ENCODE measurements around the gene KIF11. TPM values are rescaled to one million over a fixed set of nuclear protein-coding genes. Genes with fewer than 3 reads are reported as not detected.
A peak's percentile ranks its signal among the peaks of the same experiment; 100 is the strongest.

The KIF11 gene
- total RNA-seq, 1 donor from 2014 or later = 70.8 TPM

DNA sequence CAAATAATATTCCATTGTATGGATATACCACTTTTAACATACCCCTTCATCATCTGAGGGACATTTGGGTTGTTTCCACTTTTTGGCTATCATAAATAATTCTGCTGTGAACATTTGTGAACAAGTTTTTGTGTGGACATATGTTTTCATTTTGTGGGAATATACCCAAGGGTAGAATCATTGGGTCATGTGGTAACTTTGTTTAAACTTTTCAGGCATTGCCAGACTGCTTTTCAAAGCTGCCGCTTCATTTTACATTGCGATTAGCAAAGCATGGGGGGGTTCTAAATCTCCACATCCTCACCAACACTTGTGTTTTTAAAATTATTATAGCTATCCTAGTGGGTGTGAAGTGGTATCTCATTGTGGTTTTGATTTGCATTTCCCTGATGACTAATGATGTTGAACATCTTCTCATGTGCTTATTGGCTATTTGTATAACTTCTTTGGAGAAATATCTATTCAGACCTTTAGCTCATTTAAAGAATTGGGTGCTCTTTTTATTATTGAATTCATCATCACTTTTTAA is 88.4 kb downstream of the KIF11 start:
- TF ChIP-seq, protein P1, sequence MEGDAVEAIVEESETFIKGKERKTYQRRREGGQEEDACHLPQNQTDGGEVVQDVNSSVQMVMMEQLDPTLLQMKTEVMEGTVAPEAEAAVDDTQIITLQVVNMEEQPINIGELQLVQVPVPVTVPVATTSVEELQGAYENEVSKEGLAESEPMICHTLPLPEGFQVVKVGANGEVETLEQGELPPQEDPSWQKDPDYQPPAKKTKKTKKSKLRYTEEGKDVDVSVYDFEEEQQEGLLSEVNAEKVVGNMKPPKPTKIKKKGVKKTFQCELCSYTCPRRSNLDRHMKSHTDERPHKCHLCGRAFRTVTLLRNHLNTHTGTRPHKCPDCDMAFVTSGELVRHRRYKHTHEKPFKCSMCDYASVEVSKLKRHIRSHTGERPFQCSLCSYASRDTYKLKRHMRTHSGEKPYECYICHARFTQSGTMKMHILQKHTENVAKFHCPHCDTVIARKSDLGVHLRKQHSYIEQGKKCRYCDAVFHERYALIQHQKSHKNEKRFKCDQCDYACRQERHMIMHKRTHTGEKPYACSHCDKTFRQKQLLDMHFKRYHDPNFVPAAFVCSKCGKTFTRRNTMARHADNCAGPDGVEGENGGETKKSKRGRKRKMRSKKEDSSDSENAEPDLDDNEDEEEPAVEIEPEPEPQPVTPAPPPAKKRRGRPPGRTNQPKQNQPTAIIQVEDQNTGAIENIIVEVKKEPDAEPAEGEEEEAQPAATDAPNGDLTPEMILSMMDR (conservative IDR thresholded peaks at IDR 0.05) = no peak
- Mint-ChIP-seq H3K27ac (ENCODE audit: unreplicated experiment) (no peak overlapping the region), H3K27me3 (ENCODE audit: low read depth) (peaks cover 57% of the 10 kb centered on the region), H3K36me3 (ENCODE audit: low read depth) (peaks cover 3% of the 10 kb centered on the region), H3K9me3 (peaks cover 10% of the 10 kb centered on the region), H3K4me3 (no peak overlapping the region), H3K4me1 (no peaks in the 10 kb centered on the region)
- no peak for DNase-seq (ENCODE audit: low read depth, low spot score)

DNA sequence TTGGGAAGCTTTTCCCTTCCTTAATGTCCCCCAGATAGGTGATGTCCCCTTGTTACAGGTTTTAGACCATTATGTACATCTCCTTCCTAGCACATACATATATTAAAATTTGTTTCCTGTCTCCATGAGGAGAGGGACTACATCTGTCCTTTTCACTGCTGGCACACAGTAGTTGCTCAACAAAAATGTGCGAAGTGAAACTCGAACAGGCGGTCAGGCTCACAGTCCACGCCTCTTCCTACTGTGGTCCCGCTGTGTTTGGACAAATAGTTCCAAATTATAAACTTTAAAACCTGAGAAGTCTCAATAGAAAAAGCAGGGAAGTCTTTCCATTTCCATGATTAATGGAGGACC is 95.6 kb downstream of the KIF11 start:
- H3K4me1 Mint-ChIP-seq = peaks cover 19% of the 10 kb centered on the region
- H3K4me3 Mint-ChIP-seq = peak overlapping the region; percentile 83
- DNase-seq (ENCODE audit: low read depth, low spot score) = no peak
- no peak overlapping the region for H3K27ac Mint-ChIP-seq (ENCODE audit: unreplicated experiment)
- H3K27me3 Mint-ChIP-seq (ENCODE audit: low read depth) = peaks cover 89% of the 10 kb centered on the region
- peaks cover 2% of the 10 kb centered on the region for H3K9me3 Mint-ChIP-seq
- peaks cover 6% of the 10 kb centered on the region for H3K36me3 Mint-ChIP-seq (ENCODE audit: low read depth)
- TF ChIP-seq, protein P1 (conservative IDR thresholded peaks at IDR 0.05) = no peak

DNA sequence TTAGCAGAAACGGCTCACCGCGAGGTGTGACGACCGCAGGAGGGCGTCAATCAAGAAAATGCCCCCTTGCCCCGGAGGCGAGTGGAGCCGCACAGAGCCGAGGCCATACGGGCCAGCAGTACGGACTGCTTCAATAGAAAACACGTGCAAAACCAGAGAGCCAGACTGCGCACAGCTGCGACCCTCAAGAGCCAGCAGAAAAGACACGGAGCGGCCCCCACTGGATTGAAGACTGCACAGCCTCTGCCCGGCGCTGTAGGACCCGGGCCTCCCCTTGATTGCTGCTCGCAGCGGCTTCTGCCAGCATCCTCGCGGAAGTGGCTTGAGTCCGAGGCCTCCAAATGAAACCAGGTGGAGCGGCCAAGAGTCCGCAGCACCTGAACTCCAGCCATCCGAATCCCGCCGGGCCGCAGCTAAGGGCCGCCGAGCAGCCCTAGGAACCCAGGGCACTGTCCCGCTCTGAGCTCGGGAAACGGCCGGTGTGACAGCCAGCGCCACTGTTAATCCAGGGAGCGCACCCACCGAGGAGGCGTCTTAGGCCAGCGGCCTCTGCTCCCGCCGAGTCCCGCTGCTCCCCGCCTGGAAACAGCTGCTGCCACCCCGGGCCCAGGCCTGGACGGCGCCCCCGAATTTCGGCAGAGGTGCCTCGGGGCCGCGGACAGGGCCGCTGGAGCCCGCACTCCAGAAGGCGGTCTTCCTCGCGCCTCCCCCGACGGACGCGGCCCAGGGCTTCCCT is 96.2 kb downstream of the KIF11 start:
- Mint-ChIP-seq H3K27ac (ENCODE audit: unreplicated experiment) (no peak overlapping the region), H3K36me3 (ENCODE audit: low read depth) (peaks cover 6% of the 10 kb centered on the region), H3K27me3 (ENCODE audit: low read depth) (peaks cover 92% of the 10 kb centered on the region)

DNA sequence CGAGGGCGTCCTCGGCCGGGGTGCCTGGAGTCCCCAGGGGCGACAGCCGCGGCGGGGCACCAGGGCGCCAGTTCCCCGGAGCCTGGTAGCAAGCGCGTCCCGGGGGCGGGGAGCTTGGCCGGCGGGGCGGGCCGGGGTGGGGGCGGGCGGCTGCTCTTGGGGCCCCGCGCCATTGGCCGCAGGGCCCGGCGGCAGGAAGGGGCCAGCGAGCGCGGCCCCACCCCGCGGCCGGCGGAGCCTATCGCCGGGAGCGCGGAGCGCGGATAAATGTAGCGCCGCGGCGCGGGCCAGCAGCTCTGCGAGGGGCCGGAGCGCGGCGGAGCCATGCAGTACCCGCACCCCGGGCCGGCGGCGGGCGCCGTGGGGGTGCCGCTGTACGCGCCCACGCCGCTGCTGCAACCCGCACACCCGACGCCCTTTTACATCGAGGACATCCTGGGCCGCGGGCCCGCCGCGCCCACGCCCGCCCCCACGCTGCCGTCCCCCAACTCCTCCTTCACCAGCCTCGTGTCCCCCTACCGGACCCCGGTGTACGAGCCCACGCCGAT is 96.8 kb downstream of the KIF11 start, which contains the start of gene HHEX:
HHEX (plus strand) TSS at position 293 of the 548 bp plus-strand sequence; CDS start at position 325, 32 bp downstream.
- Mint-ChIP-seq H3K27me3 (ENCODE audit: low read depth) (peaks cover 92% of the 10 kb centered on the region), H3K36me3 (ENCODE audit: low read depth) (peaks cover 6% of the 10 kb centered on the region), H3K4me3 (peak within 1 kb of the TSS; percentile 83), H3K9me3 (peaks cover 2% of the 10 kb centered on the region), H3K27ac (ENCODE audit: unreplicated experiment) (no peak within 1 kb of the TSS), H3K4me1 (peaks cover 19% of the 10 kb centered on the region)
- no peak for DNase-seq (ENCODE audit: low read depth, low spot score)
- TF ChIP-seq, protein P1 (conservative IDR thresholded peaks at IDR 0.05) = no peak

More for the DNA sequence above, 96.2 kb downstream of the KIF11 start:
- Mint-ChIP-seq H3K4me1 (peaks cover 19% of the 10 kb centered on the region), H3K9me3 (peaks cover 2% of the 10 kb centered on the region), H3K4me3 (peak overlapping the region; percentile 83)
- DNase-seq (ENCODE audit: low read depth, low spot score) = peak; percentile 31
- TF ChIP-seq, protein P1 (conservative IDR thresholded peaks at IDR 0.05) = no peak

DNA sequence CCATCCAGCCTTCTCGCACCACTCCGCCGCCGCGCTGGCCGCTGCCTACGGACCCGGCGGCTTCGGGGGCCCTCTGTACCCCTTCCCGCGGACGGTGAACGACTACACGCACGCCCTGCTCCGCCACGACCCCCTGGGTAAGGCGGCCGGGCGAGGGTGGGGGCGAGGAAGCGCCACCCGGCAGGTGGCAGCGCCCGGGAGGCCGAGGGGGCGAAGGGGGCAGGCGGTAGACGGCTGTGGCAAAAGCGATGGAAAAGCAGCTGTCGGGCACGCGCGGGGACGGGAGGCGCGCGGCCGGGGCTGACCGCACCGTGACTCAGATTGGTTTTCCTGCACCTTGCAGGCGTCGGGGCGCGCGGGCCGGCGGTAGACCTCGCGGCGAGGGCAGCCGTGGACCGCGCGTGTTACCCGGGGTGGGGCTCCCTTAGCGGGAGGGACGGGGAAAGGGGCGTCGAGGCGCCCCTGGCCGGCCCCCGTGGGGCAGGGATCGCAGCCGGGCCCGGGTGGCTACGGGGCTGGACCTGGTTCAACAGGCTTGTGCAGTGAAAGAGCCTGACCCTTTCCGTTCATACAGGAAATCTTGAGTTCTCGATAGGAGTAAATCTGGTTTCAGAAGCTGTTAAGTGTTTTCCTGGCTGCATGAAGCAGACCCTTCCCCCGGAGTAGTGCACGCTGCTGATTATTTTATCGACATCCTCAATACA is 97.4 kb downstream of the KIF11 start:
- Mint-ChIP-seq H3K4me3 (peak overlapping the region; percentile 78), H3K27ac (ENCODE audit: unreplicated experiment) (no peak overlapping the region), H3K36me3 (ENCODE audit: low read depth) (peaks cover 6% of the 10 kb centered on the region), H3K9me3 (peaks cover 1% of the 10 kb centered on the region), H3K4me1 (peaks cover 19% of the 10 kb centered on the region), H3K27me3 (ENCODE audit: low read depth) (peaks cover 94% of the 10 kb centered on the region)
- TF ChIP-seq, protein P1 (conservative IDR thresholded peaks at IDR 0.05) = no peak
- peak; percentile 13 for DNase-seq (ENCODE audit: low read depth, low spot score)
